Measurements from ENCODE around the gene ICAM2.

- TF ChIP-seq FOXM1 (IDR thresholded peaks at IDR 0.05; ENCODE audit: borderline replicate concordance) = no peak
- TF ChIP-seq SP1 (IDR thresholded peaks at IDR 0.05) = no peak
- no peak for TF ChIP-seq TARDBP (IDR thresholded peaks at IDR 0.05)
- TF ChIP-seq ZNF384 (IDR thresholded peaks at IDR 0.05) = no peak
- no peak for TF ChIP-seq L3MBTL2 (conservative IDR thresholded peaks at IDR 0.05)
- TF ChIP-seq NFRKB (IDR thresholded peaks at IDR 0.05) = no peak
- no peak for TF ChIP-seq HDGF (IDR thresholded peaks at IDR 0.05; ENCODE audit: borderline replicate concordance)
- TF ChIP-seq CTBP1 (IDR thresholded peaks at IDR 0.05; ENCODE audit: borderline replicate concordance) = no peak
- TF ChIP-seq, protein P1, sequence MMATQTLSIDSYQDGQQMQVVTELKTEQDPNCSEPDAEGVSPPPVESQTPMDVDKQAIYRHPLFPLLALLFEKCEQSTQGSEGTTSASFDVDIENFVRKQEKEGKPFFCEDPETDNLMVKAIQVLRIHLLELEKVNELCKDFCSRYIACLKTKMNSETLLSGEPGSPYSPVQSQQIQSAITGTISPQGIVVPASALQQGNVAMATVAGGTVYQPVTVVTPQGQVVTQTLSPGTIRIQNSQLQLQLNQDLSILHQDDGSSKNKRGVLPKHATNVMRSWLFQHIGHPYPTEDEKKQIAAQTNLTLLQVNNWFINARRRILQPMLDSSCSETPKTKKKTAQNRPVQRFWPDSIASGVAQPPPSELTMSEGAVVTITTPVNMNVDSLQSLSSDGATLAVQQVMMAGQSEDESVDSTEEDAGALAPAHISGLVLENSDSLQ (IDR thresholded peaks at IDR 0.05) = no peak
- no peak for TF ChIP-seq ARNT (IDR thresholded peaks at IDR 0.05)
- no peak for TF ChIP-seq FOXA1 (IDR thresholded peaks at IDR 0.05)
- TF ChIP-seq BHLHE40 (IDR thresholded peaks at IDR 0.05; ENCODE audit: borderline replicate concordance) = no peak
- TF ChIP-seq LEF1 (IDR thresholded peaks at IDR 0.05; ENCODE audit: borderline replicate concordance) = no peak
Observed at GRCh38 chr17:64058621-64059020, 38.2 kb upstream of the ICAM2 start.

Data from HEK293T (cell line).